TTC549 (cell line): ENCODE results near the gene NRM.
"Not testable (repeated sequence)": the region's sequence is repeated elsewhere in the genome, so short reads cannot be mapped to it uniquely, and the experiment has no call there.

Source experiments
- FAIRE-seq: peaks from 2 replicates; lab custom pipeline; 2012; peaks lifted over from hg19 to GRCh38; lab: Jason Lieb, UNC

NRM gene

GRCh38 chr6:30719791-30720737, 29.3 kb upstream of the NRM start, which contains the start of gene TUBB:
TSS of gene TUBB (plus strand) at chr6:30720352. CDS start at chr6:30720507, 155 bp downstream.
- peak; percentile 66 for FAIRE-seq

- FAIRE-seq: no peak
These were observed 28.6 kb upstream of the NRM start for GRCh38 chr6:30719356-30719755.

GRCh38 chr6:30717845-30718720, 27.3 kb upstream of the NRM start:
- FAIRE-seq: not testable (repeated sequence)

GRCh38 chr6:30717129-30717844, 26.5 kb upstream of the NRM start, which contains the start of gene MDC1:
TSS of gene MDC1 (minus strand) at chr6:30717281. CDS start at chr6:30715175, 2,106 bp downstream.
- FAIRE-seq: peak; percentile 96

GRCh38 chr6:30716879-30717128, 26.0 kb upstream of the NRM start:
- no peak for FAIRE-seq

GRCh38 chr6:30714263-30714662, 23.5 kb upstream of the NRM start:
- no peak for FAIRE-seq

- no peak for FAIRE-seq
These were observed 21.7 kb upstream of the NRM start for GRCh38 chr6:30712441-30712945.

GRCh38 chr6:30711758-30712380, 21.1 kb upstream of the NRM start:
- FAIRE-seq: no peak

- FAIRE-seq: no peak
These were observed 18.5 kb upstream of the NRM start for GRCh38 chr6:30709101-30709868.

- no peak for FAIRE-seq
These were observed 16.6 kb upstream of the NRM start for GRCh38 chr6:30707281-30707850.

- no peak for FAIRE-seq
These were observed 14.8 kb upstream of the NRM start for GRCh38 chr6:30705620-30706019.

- FAIRE-seq: no peak
These were observed 13.0 kb upstream of the NRM start for GRCh38 chr6:30703821-30704220.

- no peak for FAIRE-seq
These were observed 12.2 kb upstream of the NRM start for GRCh38 chr6:30703011-30703410.

GRCh38 chr6:30700340-30700739, 9.6 kb upstream of the NRM start:
- FAIRE-seq: no peak

- FAIRE-seq: no peak
These were observed 5.6 kb upstream of the NRM start for GRCh38 chr6:30696432-30696831.

GRCh38 chr6:30691208-30691847, 544 bp upstream of the NRM start:
- no peak for FAIRE-seq

- FAIRE-seq: no peak
These were observed 799 bp downstream of the NRM start for GRCh38 chr6:30689985-30690384.

- FAIRE-seq: no peak
These were observed 1.5 kb downstream of the NRM start for GRCh38 chr6:30689022-30689865.

GRCh38 chr6:30688569-30688968, 2.2 kb downstream of the NRM start:
- FAIRE-seq: no peak
